ENCODE measurements around the gene DHRS9. TPM values are rescaled to one million over a fixed set of nuclear protein-coding genes. Genes with fewer than 3 reads are reported as not detected.

The DHRS9 gene
- total and polyA plus RNA-seq, 9 of the 15 experiments (the other 6 are each of a cell fraction or from before 2014, with no cell fraction given) = 0.27 to 1.7 (median 0.69) TPM

DNA sequence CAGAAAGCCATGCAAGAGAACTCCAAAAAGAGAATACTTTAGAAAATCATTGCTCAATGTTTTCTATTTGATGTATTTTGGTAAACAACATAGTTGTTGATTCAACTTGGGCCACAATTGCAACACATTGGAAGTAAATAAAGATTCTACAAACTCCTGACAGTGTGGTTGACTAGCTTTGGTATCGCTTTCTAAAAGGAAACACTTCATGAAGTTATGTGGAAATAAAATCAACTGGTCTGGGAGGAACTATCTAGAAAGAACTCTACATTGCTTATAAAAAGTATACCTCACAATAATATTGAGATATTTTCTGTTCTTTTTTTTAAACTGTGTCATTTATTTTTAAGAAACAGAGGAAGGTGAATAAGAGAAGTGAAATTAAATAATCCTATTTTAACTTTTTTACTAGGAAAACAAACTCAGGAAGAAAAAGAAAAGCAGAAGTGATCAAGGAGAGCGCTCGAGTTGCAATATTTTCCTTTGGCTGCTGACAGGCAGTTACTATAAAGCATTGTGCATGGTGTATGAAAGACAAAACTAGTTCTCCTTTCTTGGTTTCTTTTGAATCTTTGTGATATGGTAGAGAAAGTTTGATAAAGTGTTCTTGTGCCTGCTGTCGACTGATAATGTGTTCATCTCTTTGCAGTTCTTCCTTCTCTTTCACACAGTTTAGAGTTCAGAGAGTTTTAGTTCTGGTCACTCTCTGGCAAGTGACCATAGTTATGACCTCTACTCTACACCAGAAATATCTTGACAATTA, 3.0 kb downstream of the DHRS9 start (continued):
- no peak for TF ChIP-seq CHD7 (IDR thresholded peaks at IDR 0.05; ENCODE audit: low read depth, low read length)
- TF ChIP-seq VEZF1 (CRISPR knock-in tag; IDR thresholded peaks at IDR 0.05) = 0 out of 2 replicates have a peak, but pooled peaks have one; percentile 19
- no peak for TF ChIP-seq ZFP30 (CRISPR knock-in tag; IDR thresholded peaks at IDR 0.05; ENCODE audit: borderline replicate concordance)
- peak; percentile 19 for TF ChIP-seq SMARCB1 (IDR thresholded peaks at IDR 0.05; ENCODE audit: insufficient read length, low read depth)
- TF ChIP-seq PRPF4 (IDR thresholded peaks at IDR 0.05; ENCODE audit: insufficient read depth, low read depth, low read length, poor library complexity, severe bottlenecking) = no peak
- no peak for TF ChIP-seq ZKSCAN8 (CRISPR knock-in tag; IDR thresholded peaks at IDR 0.05)
- TF ChIP-seq ZZZ3 (IDR thresholded peaks at IDR 0.05) = no peak
- TF ChIP-seq STAT5B (CRISPR knock-in tag; IDR thresholded peaks at IDR 0.05) = no peak
- peak; percentile 46; the same call in 1 of the 2 replicates for TF ChIP-seq GATA2 (CRISPR knock-in tag; IDR thresholded peaks at IDR 0.05)
- no peak for TF ChIP-seq HNRNPH1 (optimal IDR thresholded peaks at IDR 0.05; ENCODE audit: low read depth, low read length)
- TF ChIP-seq JUN (IDR thresholded peaks at IDR 0.05; ENCODE audit: borderline replicate concordance, low read depth, low read length) = no peak
- no peak for TF ChIP-seq JUN (CRISPR knock-in tag; IDR thresholded peaks at IDR 0.05; ENCODE audit: borderline replicate concordance)
